Measurements from ENCODE around the gene DIPK1B.

Gene DIPK1B

DNA sequence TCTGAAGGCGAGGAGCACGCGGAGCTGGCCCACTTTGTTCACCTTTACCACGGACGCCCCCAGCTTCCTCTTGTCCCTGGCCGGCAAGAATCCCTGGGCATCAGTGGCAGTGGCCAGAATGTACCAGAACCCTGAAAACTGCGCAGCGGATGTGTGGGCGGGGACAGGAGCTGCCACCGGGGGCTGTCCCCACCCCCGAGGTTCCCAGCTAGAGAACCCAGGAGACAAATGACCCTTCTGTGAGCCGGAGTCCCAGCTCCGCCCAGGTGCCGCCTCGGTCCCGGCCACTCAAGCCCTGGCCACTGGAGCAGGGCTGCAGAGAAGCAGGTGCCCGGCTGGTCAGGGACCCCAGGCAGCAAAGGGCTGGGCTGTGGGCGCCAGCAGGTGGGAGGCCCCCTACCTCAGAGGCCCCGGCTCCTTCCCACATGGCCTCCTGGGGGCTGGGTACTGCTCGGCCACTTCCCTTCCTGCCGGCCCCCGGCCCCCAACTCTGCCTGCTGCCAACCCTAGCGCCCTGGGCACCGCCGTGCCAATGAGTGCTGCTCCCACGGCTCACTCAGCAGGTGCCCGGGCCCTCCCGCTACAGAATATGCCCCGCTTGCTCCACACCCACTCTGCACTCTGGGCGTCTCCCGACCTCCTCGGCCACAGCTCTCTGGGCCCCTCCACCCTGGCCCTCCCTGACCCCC, 29.7 kb downstream of the DIPK1B start:
- peaks cover 40% of the 10 kb centered on the region for H3K27me3 ChIP-seq (ENCODE audit: control insufficient read depth, insufficient read depth, low read length)
- no peaks in the 10 kb centered on the region for H3K9me3 ChIP-seq (ENCODE audit: control insufficient read depth, low read length)
- no peak overlapping the region for H3K4me3 ChIP-seq (ENCODE audit: low read length)
- no peak overlapping the region for H3K9ac ChIP-seq (ENCODE audit: low read length)
- H3K36me3 ChIP-seq (ENCODE audit: control insufficient read depth, insufficient read depth, low read length) = no peaks in the 10 kb centered on the region
- H3K4me1 ChIP-seq (ENCODE audit: control insufficient read depth, insufficient read depth, low read length) = peaks cover 12% of the 10 kb centered on the region

- no peaks in the 10 kb centered on the region for H3K9me3 ChIP-seq (ENCODE audit: control insufficient read depth, low read length)
- no peaks in the 10 kb centered on the region for H3K36me3 ChIP-seq (ENCODE audit: control insufficient read depth, insufficient read depth, low read length)
- H3K4me1 ChIP-seq (ENCODE audit: control insufficient read depth, insufficient read depth, low read length) = peaks cover 12% of the 10 kb centered on the region
- peaks cover 40% of the 10 kb centered on the region for H3K27me3 ChIP-seq (ENCODE audit: control insufficient read depth, insufficient read depth, low read length)
- no peak within 1 kb of the TSS for H3K9ac ChIP-seq (ENCODE audit: low read length)
- no peak within 1 kb of the TSS for H3K4me3 ChIP-seq (ENCODE audit: low read length)
Measured at GRCh38 chr9:136742591-136743391, 30.4 kb downstream of the DIPK1B start, which contains the start of gene LCN10. Gene LCN10, minus strand, starts transcription at chr9:136742940. Its CDS starts 37 bp downstream, at chr9:136742903.

- Histone ChIP-seq H3K36me3 (ENCODE audit: control insufficient read depth, insufficient read depth, low read length) (no peaks in the 10 kb centered on the region), H3K27me3 (ENCODE audit: control insufficient read depth, insufficient read depth, low read length) (peaks cover 40% of the 10 kb centered on the region), H3K4me1 (ENCODE audit: control insufficient read depth, insufficient read depth, low read length) (peaks cover 12% of the 10 kb centered on the region), H3K9me3 (ENCODE audit: control insufficient read depth, low read length) (no peaks in the 10 kb centered on the region), H3K9ac (ENCODE audit: low read length) (no peak overlapping the region), H3K4me3 (ENCODE audit: low read length) (no peak overlapping the region)
Measured at GRCh38 chr9:136743639-136744211, 31.4 kb downstream of the DIPK1B start.

DNA sequence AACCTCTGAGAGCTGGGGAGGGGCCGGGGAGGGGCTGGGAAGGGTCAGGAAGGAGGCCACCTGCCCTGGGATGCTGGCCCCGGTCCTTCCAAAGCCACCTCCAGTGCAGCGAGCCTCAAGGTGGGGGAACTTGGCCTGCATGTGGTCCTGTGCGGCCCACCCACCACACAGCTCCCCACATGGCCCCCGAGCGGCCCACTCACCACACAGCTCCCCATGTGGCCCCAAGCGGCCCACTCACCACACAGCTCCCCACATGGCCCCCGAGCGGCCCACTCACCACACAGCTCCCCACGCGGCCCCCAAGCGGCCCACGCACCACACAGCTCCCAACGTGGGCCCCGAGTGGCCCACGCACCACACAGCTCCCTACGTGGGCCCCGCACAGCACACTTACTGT, 32.4 kb downstream of the DIPK1B start:
- H3K27me3 ChIP-seq (ENCODE audit: control insufficient read depth, insufficient read depth, low read length) = peaks cover 40% of the 10 kb centered on the region
- H3K36me3 ChIP-seq (ENCODE audit: control insufficient read depth, insufficient read depth, low read length) = no peaks in the 10 kb centered on the region
- no peaks in the 10 kb centered on the region for H3K9me3 ChIP-seq (ENCODE audit: control insufficient read depth, low read length)
- H3K4me3 ChIP-seq (ENCODE audit: low read length) = no peak overlapping the region
- H3K4me1 ChIP-seq (ENCODE audit: control insufficient read depth, insufficient read depth, low read length) = peaks cover 12% of the 10 kb centered on the region
- H3K9ac ChIP-seq (ENCODE audit: low read length) = no peak overlapping the region

DNA sequence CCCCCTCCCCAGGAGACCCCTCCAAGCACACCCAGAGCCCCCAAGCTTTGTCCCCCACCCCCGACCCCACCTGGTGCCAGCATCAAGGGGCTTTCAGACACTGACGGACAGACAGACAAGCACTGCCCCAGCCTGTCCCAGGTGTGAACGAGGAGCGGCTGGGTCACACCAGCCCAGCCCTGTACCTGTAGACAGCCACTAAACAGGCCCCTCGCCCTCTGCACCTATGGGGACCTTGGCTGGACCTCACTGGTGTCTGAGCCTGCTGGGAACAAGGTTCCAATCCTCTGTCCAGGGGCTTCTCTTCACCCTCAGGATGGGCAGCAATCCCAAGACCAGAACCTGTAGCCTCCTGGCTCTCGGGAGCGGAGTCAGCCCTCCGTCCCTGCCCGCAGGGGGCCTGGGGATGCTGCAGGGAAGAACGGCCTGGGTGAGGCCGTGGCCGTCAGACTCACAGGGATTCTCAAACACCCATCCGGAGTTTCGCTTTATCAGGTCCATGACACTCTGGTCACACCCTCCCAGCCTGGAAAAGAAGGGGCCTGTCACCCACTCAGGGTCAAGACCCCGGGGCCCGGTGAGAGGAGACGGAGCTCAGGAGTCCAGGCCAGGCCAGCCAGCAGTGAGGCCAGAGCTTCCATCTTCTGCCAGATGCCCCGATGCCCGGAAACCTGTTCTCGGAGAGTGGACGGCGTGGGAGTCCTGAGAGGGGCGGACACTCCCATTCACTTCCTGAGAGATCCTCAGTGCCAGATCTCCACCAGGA, 33.2 kb downstream of the DIPK1B start:
- Histone ChIP-seq H3K36me3 (ENCODE audit: control insufficient read depth, insufficient read depth, low read length) (no peaks in the 10 kb centered on the region), H3K9me3 (ENCODE audit: control insufficient read depth, low read length) (no peaks in the 10 kb centered on the region), H3K4me3 (ENCODE audit: low read length) (no peak overlapping the region), H3K27me3 (ENCODE audit: control insufficient read depth, insufficient read depth, low read length) (peaks cover 32% of the 10 kb centered on the region), H3K9ac (ENCODE audit: low read length) (no peak overlapping the region), H3K4me1 (ENCODE audit: control insufficient read depth, insufficient read depth, low read length) (peaks cover 12% of the 10 kb centered on the region)

- peaks cover 12% of the 10 kb centered on the region for H3K4me1 ChIP-seq (ENCODE audit: control insufficient read depth, insufficient read depth, low read length)
- no peaks in the 10 kb centered on the region for H3K36me3 ChIP-seq (ENCODE audit: control insufficient read depth, insufficient read depth, low read length)
- no peaks in the 10 kb centered on the region for H3K9me3 ChIP-seq (ENCODE audit: control insufficient read depth, low read length)
- peaks cover 27% of the 10 kb centered on the region for H3K27me3 ChIP-seq (ENCODE audit: control insufficient read depth, insufficient read depth, low read length)
- no peak overlapping the region for H3K9ac ChIP-seq (ENCODE audit: low read length)
- H3K4me3 ChIP-seq (ENCODE audit: low read length) = no peak overlapping the region
Measured at GRCh38 chr9:136746155-136746490, 33.8 kb downstream of the DIPK1B start.

DNA sequence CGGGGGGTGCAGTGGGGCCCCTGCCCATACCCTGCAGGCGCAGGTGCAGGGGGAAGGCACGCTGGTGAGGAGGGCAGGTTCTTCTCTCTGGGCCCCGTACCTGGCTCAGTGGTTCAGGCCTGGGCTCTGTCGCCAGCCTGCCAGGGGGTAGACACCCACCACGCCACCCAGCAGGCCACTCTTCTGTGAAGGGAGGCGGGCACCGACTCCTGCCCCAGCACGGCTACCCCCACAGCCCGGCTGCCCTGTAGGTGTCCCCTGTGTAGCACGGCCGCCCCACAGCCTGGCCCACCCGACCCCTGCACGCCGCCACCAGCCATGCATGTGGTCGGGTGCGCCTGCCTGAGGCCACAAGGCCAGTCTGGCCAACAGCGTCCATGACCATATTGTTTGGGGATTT, 34.2 kb downstream of the DIPK1B start:
- peaks cover 22% of the 10 kb centered on the region for H3K27me3 ChIP-seq (ENCODE audit: control insufficient read depth, insufficient read depth, low read length)
- H3K36me3 ChIP-seq (ENCODE audit: control insufficient read depth, insufficient read depth, low read length) = no peaks in the 10 kb centered on the region
- H3K4me1 ChIP-seq (ENCODE audit: control insufficient read depth, insufficient read depth, low read length) = peaks cover 7% of the 10 kb centered on the region
- no peaks in the 10 kb centered on the region for H3K9me3 ChIP-seq (ENCODE audit: control insufficient read depth, low read length)
- H3K9ac ChIP-seq (ENCODE audit: low read length) = no peak overlapping the region
- no peak overlapping the region for H3K4me3 ChIP-seq (ENCODE audit: low read length)

GRCh38 chr9:136747161-136748060, 35.0 kb downstream of the DIPK1B start:
- H3K4me1 ChIP-seq (ENCODE audit: control insufficient read depth, insufficient read depth, low read length) = peaks cover 5% of the 10 kb centered on the region
- H3K9me3 ChIP-seq (ENCODE audit: control insufficient read depth, low read length) = no peaks in the 10 kb centered on the region
- H3K36me3 ChIP-seq (ENCODE audit: control insufficient read depth, insufficient read depth, low read length) = no peaks in the 10 kb centered on the region
- no peak overlapping the region for H3K4me3 ChIP-seq (ENCODE audit: low read length)
- no peak overlapping the region for H3K9ac ChIP-seq (ENCODE audit: low read length)
- peaks cover 14% of the 10 kb centered on the region for H3K27me3 ChIP-seq (ENCODE audit: control insufficient read depth, insufficient read depth, low read length)

- Histone ChIP-seq H3K27me3 (ENCODE audit: control insufficient read depth, insufficient read depth, low read length) (peaks cover 6% of the 10 kb centered on the region), H3K4me3 (ENCODE audit: low read length) (no peak within 1 kb of the TSS), H3K36me3 (ENCODE audit: control insufficient read depth, insufficient read depth, low read length) (no peaks in the 10 kb centered on the region), H3K9ac (ENCODE audit: low read length) (no peak within 1 kb of the TSS), H3K4me1 (ENCODE audit: control insufficient read depth, insufficient read depth, low read length) (no peaks in the 10 kb centered on the region), H3K9me3 (ENCODE audit: control insufficient read depth, low read length) (no peaks in the 10 kb centered on the region)
Measured at GRCh38 chr9:136748201-136748600, 35.8 kb downstream of the DIPK1B start, which contains the start of gene LCN6. Gene LCN6, minus strand, starts transcription at chr9:136748525. Its CDS starts 42 bp downstream, at chr9:136748483.

GRCh38 chr9:136748666-136749611, 36.6 kb downstream of the DIPK1B start:
- no peaks in the 10 kb centered on the region for H3K36me3 ChIP-seq (ENCODE audit: control insufficient read depth, insufficient read depth, low read length)
- H3K27me3 ChIP-seq (ENCODE audit: control insufficient read depth, insufficient read depth, low read length) = no peaks in the 10 kb centered on the region
- no peak overlapping the region for H3K9ac ChIP-seq (ENCODE audit: low read length)
- H3K4me3 ChIP-seq (ENCODE audit: low read length) = no peak overlapping the region
- H3K4me1 ChIP-seq (ENCODE audit: control insufficient read depth, insufficient read depth, low read length) = no peaks in the 10 kb centered on the region
- no peaks in the 10 kb centered on the region for H3K9me3 ChIP-seq (ENCODE audit: control insufficient read depth, low read length)

Measured in mucosa of stomach (tissue), 1 donor.